HG02588 (cell line): ENCODE data around the gene ADARB2.

ENCODE experiments used
- ATAC-seq: cut with Tn5 transposase; IDR thresholded peaks from one replicate; pipeline ENCODE4 v1.9.1; 2021; ENCODE audit warnings: mild to moderate bottlenecking, moderate library complexity; ENCODE audit not compliant: unreplicated experiment

ADARB2 gene

DNA sequence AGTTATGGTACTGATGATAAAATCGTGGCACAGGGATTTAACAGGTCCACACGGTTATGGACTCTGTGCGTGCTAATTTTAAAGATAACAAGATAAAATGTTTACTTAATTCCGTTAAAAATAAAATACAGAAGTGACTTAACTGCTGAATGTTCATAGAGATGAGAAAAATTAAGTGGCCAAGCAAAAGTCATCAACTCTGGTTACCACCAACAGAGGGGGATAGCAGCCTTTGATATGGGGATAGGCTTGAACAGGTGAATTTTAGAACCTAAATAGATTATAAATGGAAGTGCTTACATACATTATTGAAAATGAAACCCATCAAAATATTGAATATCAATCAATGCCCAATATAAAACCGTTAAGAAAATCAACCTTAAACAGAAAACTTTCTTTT lies 436.2 kb downstream of the ADARB2 start:
- no peak for ATAC-seq

DNA sequence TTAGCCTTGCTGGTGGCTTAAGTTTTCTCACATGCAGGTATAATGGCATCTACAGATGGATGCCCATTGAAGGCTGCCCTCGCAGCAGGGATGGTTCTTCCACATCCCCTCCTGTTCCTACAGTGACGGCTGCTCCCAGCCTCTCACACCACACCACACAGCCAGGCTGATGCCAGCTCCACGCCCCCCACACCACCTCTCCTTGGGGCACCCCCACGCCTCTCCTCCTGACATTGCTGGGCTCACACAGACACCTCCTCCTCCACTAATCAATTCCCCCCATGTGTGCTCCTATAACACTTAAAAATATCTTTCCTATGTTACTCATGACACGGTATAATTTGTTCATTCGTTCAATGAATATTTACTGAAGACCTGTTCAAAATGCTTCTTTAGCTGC lies 437.1 kb downstream of the ADARB2 start:
- no peak for ATAC-seq

- ATAC-seq: no peak
Measured at GRCh38 chr10:1299041-1299726, 438.1 kb downstream of the ADARB2 start.

DNA sequence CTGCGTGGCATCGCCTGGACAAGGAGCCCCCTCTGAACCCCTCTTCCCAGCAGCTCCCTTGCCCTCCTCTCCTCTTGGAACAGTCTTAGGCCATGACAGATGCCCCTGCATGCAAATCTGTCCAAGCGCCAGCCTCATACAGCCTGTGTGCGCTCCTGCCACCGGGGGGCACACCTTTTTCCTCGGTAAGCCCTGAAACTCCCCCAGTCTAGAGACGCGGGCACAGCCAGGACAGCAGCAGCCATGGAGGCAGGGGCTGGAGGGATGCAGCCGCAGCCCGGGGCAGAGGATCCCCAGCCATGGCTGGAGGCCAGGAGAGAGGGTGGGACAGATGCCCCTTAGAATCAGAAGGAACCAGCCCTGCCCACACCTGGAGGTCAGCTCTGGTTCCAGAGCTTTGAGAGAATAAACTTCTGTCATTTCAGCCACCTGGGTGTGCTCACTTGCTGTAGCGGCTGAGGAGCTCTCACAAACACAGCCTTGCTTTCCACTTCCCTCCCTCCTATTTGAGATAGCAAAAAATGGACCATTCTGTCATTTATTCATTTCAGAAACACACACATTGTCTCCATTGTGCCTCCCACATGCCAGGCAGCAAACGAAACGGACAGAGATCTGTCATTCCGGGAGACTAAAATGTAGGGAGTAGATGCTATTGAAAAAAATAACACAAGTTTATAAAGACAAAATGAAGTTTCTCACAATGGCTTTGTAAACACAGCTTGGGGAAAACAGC lies 439.6 kb downstream of the ADARB2 start:
- ATAC-seq: no peak

- ATAC-seq: no peak
Measured at GRCh38 chr10:1295756-1296480, 441.4 kb downstream of the ADARB2 start.

GRCh38 chr10:1294748-1295147 lies 442.6 kb downstream of the ADARB2 start:
- ATAC-seq: no peak

- no peak for ATAC-seq
Measured at GRCh38 chr10:1293636-1294435, 443.5 kb downstream of the ADARB2 start.

- no peak for ATAC-seq
Measured at GRCh38 chr10:1293157-1293556, 444.2 kb downstream of the ADARB2 start.

GRCh38 chr10:1292611-1293031 lies 444.7 kb downstream of the ADARB2 start:
- ATAC-seq: no peak

GRCh38 chr10:1291178-1292090 lies 445.9 kb downstream of the ADARB2 start:
- no peak for ATAC-seq

- ATAC-seq: no peak
Measured at GRCh38 chr10:1290071-1290471, 447.3 kb downstream of the ADARB2 start.

GRCh38 chr10:1289591-1289990 lies 447.7 kb downstream of the ADARB2 start:
- ATAC-seq: no peak

DNA sequence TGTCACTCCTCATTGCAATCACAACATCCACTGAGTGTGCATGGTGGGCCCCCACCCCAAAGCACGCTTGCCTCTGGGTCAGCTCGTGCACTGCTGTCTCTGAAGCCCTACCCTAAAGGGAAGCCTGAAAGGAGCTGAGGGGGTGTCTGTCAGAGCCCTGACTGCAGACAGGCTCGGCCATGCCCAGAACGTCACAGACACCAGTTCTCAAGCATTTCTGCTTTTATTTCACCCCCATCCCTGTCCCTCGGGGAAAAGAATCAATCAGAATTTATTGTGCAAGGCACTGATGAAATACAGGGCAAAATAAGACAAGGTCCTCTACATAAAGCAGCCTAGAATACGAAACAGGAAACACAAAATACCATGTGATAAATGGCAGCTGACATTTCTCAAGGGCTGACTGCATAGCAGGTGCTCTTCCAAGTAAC lies 449.3 kb downstream of the ADARB2 start:
- ATAC-seq: no peak

GRCh38 chr10:1287487-1287886 lies 449.8 kb downstream of the ADARB2 start:
- no peak for ATAC-seq

DNA sequence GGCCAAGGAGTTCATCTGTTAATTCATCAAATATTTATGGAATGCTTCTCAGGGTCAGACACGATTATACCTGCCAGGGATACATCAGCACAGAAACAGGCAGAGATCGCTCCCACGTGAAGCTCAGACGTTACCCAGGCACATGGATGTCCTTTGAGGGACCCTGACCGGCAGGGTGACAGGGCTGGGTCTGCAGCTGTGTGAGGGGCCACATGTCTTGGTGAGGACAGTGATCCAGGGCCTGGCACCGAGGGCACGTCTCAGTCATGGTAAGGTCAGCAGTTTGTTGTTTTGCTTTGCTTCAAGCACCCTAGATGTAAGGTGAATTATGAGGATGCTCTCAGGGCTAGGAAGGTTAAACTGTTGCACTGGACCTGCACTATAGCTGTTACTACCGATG lies 453.2 kb downstream of the ADARB2 start:
- ATAC-seq: no peak

DNA sequence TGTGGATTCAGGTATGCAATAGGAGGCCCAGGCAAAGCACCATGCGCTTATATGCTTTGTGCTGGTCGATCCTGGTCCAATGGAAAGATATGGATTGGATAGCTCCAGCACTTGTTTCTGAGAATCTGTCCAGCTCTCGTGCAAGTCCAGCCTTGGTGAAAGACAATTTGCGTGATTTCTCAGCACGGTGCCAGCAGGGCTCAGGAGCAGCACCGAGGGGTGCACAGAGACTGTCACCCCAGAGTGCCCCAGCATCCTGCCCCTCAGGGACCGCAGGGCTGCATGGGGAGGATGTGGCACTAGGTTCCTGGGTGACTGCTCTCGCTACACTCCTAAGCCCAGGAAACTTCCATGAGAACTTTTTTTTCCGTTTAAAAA lies 455.9 kb downstream of the ADARB2 start:
- no peak for ATAC-seq

GRCh38 chr10:1280466-1281404 lies 456.6 kb downstream of the ADARB2 start:
- no peak for ATAC-seq

DNA sequence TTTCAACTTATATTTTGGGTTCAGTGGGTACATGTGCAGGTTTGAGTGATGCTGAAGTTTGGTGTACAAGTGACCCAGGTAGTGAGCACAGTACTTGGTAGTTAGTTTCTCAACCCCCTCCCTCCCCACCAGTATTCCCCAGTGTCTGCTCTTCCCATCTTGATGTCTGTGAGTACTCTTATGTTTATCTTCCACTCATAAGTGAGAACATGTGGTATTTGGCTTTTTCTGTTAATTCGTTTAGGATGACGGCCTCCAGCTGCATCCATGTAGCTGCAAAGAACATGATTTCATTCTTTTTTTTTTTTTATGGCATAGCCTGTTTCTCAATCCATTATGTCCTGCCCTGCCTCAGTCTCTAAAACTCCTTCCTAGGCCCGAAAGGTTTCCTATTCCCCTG lies 459.0 kb downstream of the ADARB2 start:
- ATAC-seq: no peak
